DMS114 treated with DMSO at 0.1 percent for 48 hours (cell line): Measurements from ENCODE around the gene WNT7B.

Source experiments
- DNase-seq: peaks from one replicate; lab custom pipeline; 2025; ENCODE audit not compliant: unreplicated experiment; lab: John Stamatoyannopoulos, UW

WNT7B gene

GRCh38 chr22:45879552-45879949, 97.4 kb downstream of the WNT7B start:
- no peak for DNase-seq

DNA sequence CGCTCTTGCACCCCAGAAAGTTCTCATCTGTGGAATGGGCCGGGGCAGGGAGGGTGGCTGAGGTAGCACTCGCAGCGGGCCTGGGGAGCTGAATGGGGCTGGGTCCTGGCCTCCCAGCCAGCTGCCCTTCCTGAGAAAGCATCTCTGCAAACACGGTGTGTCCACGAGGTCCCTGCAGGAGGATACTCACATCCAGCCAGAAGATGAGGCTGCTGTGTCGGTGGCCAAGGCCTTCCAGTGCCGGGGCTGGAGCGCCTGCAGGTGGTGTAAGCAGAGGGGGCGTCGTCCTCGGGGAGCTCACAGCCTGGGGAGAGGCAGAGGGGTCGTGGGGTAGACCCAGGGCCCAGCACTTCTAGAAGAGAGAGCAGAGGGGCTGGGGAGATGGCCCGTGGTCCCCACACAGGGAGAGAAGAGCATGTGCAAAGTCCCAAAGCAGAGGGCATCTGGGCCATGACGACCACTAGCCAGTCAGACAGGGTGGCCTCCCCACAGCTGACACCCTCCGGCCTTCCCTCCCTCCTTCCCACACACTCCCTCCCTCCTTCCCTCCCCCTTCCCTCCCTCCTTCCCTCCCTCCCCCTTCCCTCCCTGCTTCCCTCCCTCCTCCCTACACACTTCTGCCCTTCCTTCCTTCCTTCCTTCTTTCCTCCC, 97.9 kb downstream of the WNT7B start:
- DNase-seq = no peak

- DNase-seq = no peak
Measured at GRCh38 chr22:45878051-45878781, 98.7 kb downstream of the WNT7B start.

DNA sequence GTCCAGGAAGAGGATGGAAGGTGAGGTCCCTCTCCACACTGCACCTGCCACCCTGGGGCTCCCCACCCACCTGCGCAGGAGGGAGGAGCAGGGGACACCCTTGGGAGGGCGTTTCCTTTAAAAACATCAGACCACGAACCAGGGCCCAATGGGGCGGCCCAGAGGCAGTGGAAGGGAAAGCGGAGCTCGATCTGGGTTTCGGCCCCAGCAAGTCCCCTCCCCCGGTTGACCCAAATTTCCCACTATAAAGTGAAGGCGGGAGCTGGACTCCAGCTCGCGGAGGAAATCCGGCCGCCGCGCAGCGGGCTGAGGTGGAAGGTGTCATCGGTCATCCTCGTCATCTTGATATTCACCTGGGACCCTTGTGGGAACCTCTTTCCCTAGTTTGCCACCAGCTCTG, 99.3 kb downstream of the WNT7B start:
- no peak for DNase-seq

DNA sequence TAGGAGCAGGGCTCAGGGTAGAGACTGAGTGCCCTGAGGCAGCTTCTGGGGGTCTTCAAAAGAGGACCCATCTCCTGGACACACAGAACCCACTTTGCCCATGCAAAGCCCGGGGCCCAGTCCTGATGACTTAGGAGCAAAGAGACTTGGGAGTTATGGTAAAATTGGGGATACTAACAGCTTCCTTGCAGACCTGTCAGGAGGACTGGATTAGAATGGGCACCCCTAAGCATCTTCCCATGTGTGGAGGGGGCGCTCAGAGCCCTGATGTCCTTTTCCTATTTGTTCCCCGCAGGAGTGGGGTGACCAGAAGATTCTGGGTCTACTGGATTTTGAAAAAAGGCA, 100.0 kb downstream of the WNT7B start:
- no peak for DNase-seq

DNA sequence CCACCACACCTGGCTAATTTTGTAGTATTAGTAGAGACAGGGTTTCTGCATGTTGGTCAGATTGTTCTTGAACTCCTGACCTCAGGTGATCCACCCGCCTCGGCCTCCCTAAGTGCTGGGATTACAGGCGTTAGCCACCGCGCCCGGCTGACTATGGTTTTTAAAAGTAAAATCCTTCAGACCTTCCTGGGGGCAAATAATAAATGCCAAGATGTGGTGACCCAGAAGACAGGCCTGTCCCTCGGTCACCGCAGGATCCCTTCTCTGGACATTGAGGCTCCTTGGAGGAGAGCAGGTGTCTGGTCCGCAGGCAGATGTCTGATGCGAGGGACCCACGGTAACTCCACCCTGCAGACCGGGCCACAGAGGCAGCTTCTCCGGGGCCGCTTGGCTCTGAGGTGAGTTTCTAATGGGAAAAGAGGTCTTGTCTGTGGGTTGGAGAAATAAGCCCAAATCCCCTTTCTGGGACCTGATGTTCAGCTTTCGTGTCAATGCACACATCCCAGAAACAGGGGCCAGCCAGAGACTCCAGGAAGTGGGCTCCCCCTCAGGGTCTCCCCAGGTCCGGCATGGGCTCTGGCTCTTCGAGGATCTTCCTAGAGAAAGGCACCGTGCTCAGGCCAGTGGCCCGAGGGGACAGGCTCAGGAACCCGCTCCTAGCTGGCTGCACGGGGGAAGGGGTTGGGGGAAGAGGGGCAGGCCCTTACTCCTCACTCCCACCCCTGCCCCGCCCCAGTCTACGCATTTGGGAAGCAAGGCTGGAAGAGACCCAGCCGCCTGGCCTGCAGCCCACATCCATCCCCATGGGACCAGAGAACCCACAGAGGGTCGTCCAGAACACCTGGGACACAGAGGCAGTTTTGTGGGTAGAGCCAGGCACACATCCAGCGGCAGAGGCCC, 100.6 kb downstream of the WNT7B start:
- DNase-seq = no peak

- no peak for DNase-seq
Measured at GRCh38 chr22:45872659-45873263, 104.2 kb downstream of the WNT7B start.

- DNase-seq = no peak
Measured at GRCh38 chr22:45871721-45872120, 105.2 kb downstream of the WNT7B start.
